ENCODE results near the gene TMUB2.

GRCh38 chr17:44146375-44147346 is 40.1 kb upstream of the TMUB2 start:
- no peak for TF ChIP-seq EZH2 (IDR thresholded peaks at IDR 0.05; ENCODE audit: insufficient read depth, poor library complexity, severe bottlenecking)
- TF ChIP-seq EZH2phosphoT487 (IDR thresholded peaks at IDR 0.05; ENCODE audit: insufficient read depth, low read depth): no peak
